H9 (cell line): ENCODE data around the gene KLF15. TPM values are rescaled to one million over a fixed set of nuclear protein-coding genes. Genes with fewer than 3 reads are reported as not detected.
A peak's percentile ranks its signal among the peaks of the same experiment; 100 is the strongest.

Source experiments
- DNase-seq: peaks from one replicate; pipeline ENCODE4 v3.0.0-alpha.2; 2017
- H2AFZ ChIP-seq: one replicate; pipeline ENCODE4 v1.6.1; 2013; ENCODE audit warnings: mild to moderate bottlenecking, low read length, control low read depth, moderate library complexity
- H2AK5ac ChIP-seq: 2 replicates; pipeline ENCODE4 v1.6.1; 2013; ENCODE audit warnings: low read length, control low read depth, mixed read lengths; ENCODE audit not compliant: insufficient read length
- H2BK120ac ChIP-seq: one replicate; pipeline ENCODE4 v1.6.1; 2013; ENCODE audit warnings: low read depth, mild to moderate bottlenecking, low read length, control low read depth, inconsistent platforms; ENCODE audit not compliant: poor library complexity, severe bottlenecking
- H2BK12ac ChIP-seq: 2 replicates; pipeline ENCODE4 v1.6.1; 2013; ENCODE audit warnings: low read length, control low read depth, mixed read lengths, low read depth; ENCODE audit not compliant: insufficient read length
- H2BK15ac ChIP-seq: 2 replicates; pipeline ENCODE4 v1.6.1; 2013; ENCODE audit warnings: low read depth, low read length, control low read depth
- H2BK20ac ChIP-seq: one replicate; pipeline ENCODE4 v1.6.1; 2013; ENCODE audit warnings: low read depth, mild to moderate bottlenecking, low read length, control low read depth, inconsistent platforms; ENCODE audit not compliant: poor library complexity, severe bottlenecking
- H2BK5ac ChIP-seq: 2 replicates; pipeline ENCODE4 v1.6.1; 2013; ENCODE audit warnings: low read length, control low read depth, mixed read lengths; ENCODE audit not compliant: insufficient read length
- H3K14ac ChIP-seq: 2 replicates; pipeline ENCODE4 v1.6.1; 2013; ENCODE audit warnings: low read length, control low read depth; ENCODE audit not compliant: insufficient read depth
- H3K18ac ChIP-seq: 2 replicates; pipeline ENCODE4 v1.6.1; 2013; ENCODE audit warnings: low read depth, mild to moderate bottlenecking, mixed read lengths, low read length, control low read depth; ENCODE audit not compliant: insufficient read length
- H3K23ac ChIP-seq: 2 replicates; pipeline ENCODE4 v1.6.1; 2013; ENCODE audit warnings: low read length, control low read depth, mixed read lengths, low read depth; ENCODE audit not compliant: insufficient read length
- H3K23me2 ChIP-seq: 2 replicates; pipeline ENCODE4 v1.6.1; 2013; ENCODE audit warnings: low read depth, mild to moderate bottlenecking, mixed read lengths, low read length, control low read depth; ENCODE audit not compliant: insufficient read length, poor library complexity, severe bottlenecking
- H3K27ac ChIP-seq: 2 replicates; pipeline ENCODE4 v1.5.1; 2013; ENCODE audit warnings: low read length, control low read depth, mixed read lengths, low read depth; ENCODE audit not compliant: insufficient read length
- H3K27me3 ChIP-seq: 2 replicates; pipeline ENCODE4 v1.6.1; 2013; ENCODE audit warnings: low read length, control low read depth, inconsistent platforms; ENCODE audit not compliant: insufficient read depth
- H3K4ac ChIP-seq: 2 replicates; pipeline ENCODE4 v1.6.1; 2013; ENCODE audit warnings: low read depth, mild to moderate bottlenecking, control low read depth, inconsistent platforms, low read length, moderate library complexity
- H3K4me1 ChIP-seq: 2 replicates; pipeline ENCODE4 v1.6.1; 2013; ENCODE audit warnings: low read length, control low read depth, inconsistent platforms; ENCODE audit not compliant: insufficient read depth
- H3K4me2 ChIP-seq: 2 replicates; pipeline ENCODE4 v1.6.1; 2013; ENCODE audit warnings: low read length, control low read depth, mixed read lengths; ENCODE audit not compliant: insufficient read length, insufficient read depth
- H3K56ac ChIP-seq: 2 replicates; pipeline ENCODE4 v1.6.1; 2013; ENCODE audit warnings: low read depth, mild to moderate bottlenecking, mixed read lengths, low read length, control low read depth; ENCODE audit not compliant: insufficient read length
- H3K79me1 ChIP-seq: 2 replicates; pipeline ENCODE4 v1.6.1; 2013; ENCODE audit warnings: low read depth, mild to moderate bottlenecking, moderate library complexity, low read length, control low read depth, inconsistent platforms; ENCODE audit not compliant: insufficient read depth, poor library complexity, severe bottlenecking
- H3K79me2 ChIP-seq: 2 replicates; pipeline ENCODE4 v1.6.1; 2013; ENCODE audit warnings: low read length, control low read depth, inconsistent platforms; ENCODE audit not compliant: insufficient read depth
- H3K9ac ChIP-seq: 2 replicates; pipeline ENCODE4 v1.6.1; 2013; ENCODE audit warnings: low read length, control low read depth, mixed read lengths; ENCODE audit not compliant: insufficient read length; ENCODE audit errors: extremely low read depth
- H3K9me3 ChIP-seq: one replicate; pipeline ENCODE4 v1.6.1; 2013; ENCODE audit warnings: low read depth, low read length, inconsistent platforms; ENCODE audit not compliant: control insufficient read depth
- H3T11ph ChIP-seq: one replicate; pipeline ENCODE4 v1.6.1; 2013; ENCODE audit warnings: mild to moderate bottlenecking, low read length, control low read depth, inconsistent platforms
- H4K20me1 ChIP-seq: one replicate; pipeline ENCODE4 v1.6.1; 2013; ENCODE audit not compliant: control insufficient read depth, insufficient read length, insufficient read depth
- H4K5ac ChIP-seq: 2 replicates; pipeline ENCODE4 v1.6.1; 2013; ENCODE audit warnings: low read depth, mild to moderate bottlenecking, mixed read lengths, low read length, control low read depth; ENCODE audit not compliant: insufficient read length
- H4K8ac ChIP-seq: replicated peaks from 2 replicates; pipeline ENCODE4 v1.6.1; 2013; ENCODE audit warnings: low read length, control low read depth, mixed read lengths, low read depth; ENCODE audit not compliant: insufficient read length
- H4K91ac ChIP-seq: 2 replicates; pipeline ENCODE4 v1.6.1; 2013; ENCODE audit warnings: low read depth, mild to moderate bottlenecking, moderate library complexity, mixed read lengths, low read length, control low read depth; ENCODE audit not compliant: insufficient read length
- H3K27ac Mint-ChIP-seq, 3 experiments: 2 replicates in 2 of 3; 3 replicates in 1 of 3; pipeline ENCODE4 v1.8.0; 2020 to 2021; ENCODE audit warnings: mixed read lengths in 3 of 3, mild to moderate bottlenecking in 1 of 3, moderate library complexity in 1 of 3
- H3K27me3 Mint-ChIP-seq: 2 replicates; pipeline ENCODE4 v1.8.0; 2021; ENCODE audit warnings: low read depth, mild to moderate bottlenecking, moderate library complexity, mixed read lengths
- H3K36me3 Mint-ChIP-seq, 3 experiments: 2 replicates in 2 of 3; 3 replicates in 1 of 3; pipeline ENCODE4 v1.8.0; 2020 to 2021; ENCODE audit warnings: low read depth in 3 of 3, mixed read lengths in 3 of 3; ENCODE audit not compliant: insufficient read depth in 1 of 3
- H3K4me1 Mint-ChIP-seq, 2 experiments: 2 replicates each; pipeline ENCODE4 v1.8.0; 2020; ENCODE audit warnings: mixed read lengths in 2 of 2
- H3K4me3 Mint-ChIP-seq, 2 experiments: 2 replicates in 1 of 2; 3 replicates in 1 of 2; pipeline ENCODE4 v1.8.0; 2020 to 2021; ENCODE audit warnings: mild to moderate bottlenecking in 2 of 2, mixed read lengths in 2 of 2, moderate library complexity in 1 of 2
- H3K9me3 Mint-ChIP-seq, 2 experiments: 2 replicates in 1 of 2; 3 replicates in 1 of 2; pipeline ENCODE4 v1.8.0; 2020; ENCODE audit warnings: mild to moderate bottlenecking in 2 of 2, mixed read lengths in 2 of 2, moderate library complexity in 1 of 2
- CTCF ChIP-seq: fragments of 200-600 bp; sonication (generic); conservative IDR thresholded peaks from 3 replicates; pipeline ENCODE4 v1.8.0; 2021; ENCODE audit warnings: antibody characterized with exemption, mild to moderate bottlenecking
- WGBS: extraction: QIAGEN DNeasy Blood & Tissue Kit; methylation state at CpG from one replicate; pipeline ENCODE4 v1.1.7; 2013; ENCODE audit warnings: missing lambda C conversion rate, low lambda C conversion rate, mixed read lengths; ENCODE audit not compliant: insufficient read length; ENCODE audit errors: extremely low coverage; 5-methylcytosine and 5-hydroxymethylcytosine counted together
- total RNA-seq: library from RNA; stranded (reverse); gene quantifications from 2 replicates; pipeline ENCODE4 v1.2.1, GENCODE V29; 2021

The KLF15 gene
- total RNA-seq, 1 experiment from 2014 or later, result 10.8 TPM

DNA sequence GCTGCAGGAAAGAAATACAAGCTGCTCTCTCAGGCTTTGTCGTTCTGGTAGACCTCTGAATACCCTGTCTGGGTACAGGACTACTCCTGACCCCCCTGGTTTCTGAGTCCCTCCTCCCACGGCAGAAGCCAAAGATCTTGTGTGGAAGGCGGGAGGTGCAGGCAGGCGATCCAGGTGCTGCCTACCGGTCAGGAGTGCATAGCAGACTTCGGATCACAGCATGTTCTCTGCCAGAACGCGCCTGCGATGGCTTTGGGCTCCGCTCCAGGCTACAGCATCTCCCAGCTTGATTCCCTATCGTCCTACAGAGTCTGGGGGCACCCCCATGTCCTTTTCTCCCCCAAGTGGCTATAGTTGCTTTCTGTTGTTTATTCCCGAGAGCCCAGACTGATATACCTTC, 35.0 kb upstream of the KLF15 start:
- no peak overlapping the region for H2BK15ac ChIP-seq
- no peaks in the 10 kb centered on the region; a peak in 1 of 7 replicates for H3K36me3 Mint-ChIP-seq
- TF ChIP-seq CTCF, result no peak

More for the DNA sequence above, 35.0 kb upstream of the KLF15 start:
- Mint-ChIP-seq H3K27ac (peak overlapping the region in 1 of 3 experiments; percentile 2; a peak in 1 of 7 replicates), H3K4me3 (no peak overlapping the region), H3K27me3 (peaks cover 79% of the 10 kb centered on the region), H3K4me1 (peaks cover 16 to 18% of the 10 kb centered on the region in 2 experiments), H3K9me3 (peaks cover 0 to 3% of the 10 kb centered on the region in 2 experiments; a peak in 2 of 5 replicates)
- Histone ChIP-seq H2BK20ac (no peak overlapping the region), H3K14ac (no peak overlapping the region), H3K4me2 (no peak overlapping the region), H3K56ac (no peak overlapping the region), H3K9ac (no peak overlapping the region), H3K27ac (no peak overlapping the region), H4K20me1 (no peaks in the 10 kb centered on the region), H4K8ac (no peak overlapping the region), H2BK120ac (no peak overlapping the region), H3K23me2 (no peaks in the 10 kb centered on the region), H2BK12ac (no peak overlapping the region), H3K79me2 (no peaks in the 10 kb centered on the region), H2BK5ac (no peak overlapping the region), H4K91ac (no peak overlapping the region), H3K27me3 (peaks cover 16% of the 10 kb centered on the region; the same call in 1 of the 2 replicates), H2AK5ac (no peak overlapping the region), H3K23ac (no peak overlapping the region), H4K5ac (no peak overlapping the region), H3T11ph (no peak overlapping the region), H3K4me1 (no peaks in the 10 kb centered on the region), H2AFZ (no peak overlapping the region), H3K79me1 (no peaks in the 10 kb centered on the region), H3K18ac (no peak overlapping the region), H3K9me3 (no peaks in the 10 kb centered on the region), H3K4ac (no peak overlapping the region)
- WGBS, result no CpG with 5 or more reads among the region's 12 CpGs
- no peak for DNase-seq
